Activated CD8-positive, alpha-beta memory T cell treated with anti-CD3 and anti-CD28 coated beads, Interleukin-2, amount 50 U/mL, for 48 hours (primary cell): ENCODE data around the gene TBRG4.
A peak's percentile ranks its signal among the peaks of the same experiment; 100 is the strongest.

Experiments
- DNase-seq: peaks from one replicate; pipeline ENCODE4 v3.0.0-alpha.2; 2020

The TBRG4 gene

DNA sequence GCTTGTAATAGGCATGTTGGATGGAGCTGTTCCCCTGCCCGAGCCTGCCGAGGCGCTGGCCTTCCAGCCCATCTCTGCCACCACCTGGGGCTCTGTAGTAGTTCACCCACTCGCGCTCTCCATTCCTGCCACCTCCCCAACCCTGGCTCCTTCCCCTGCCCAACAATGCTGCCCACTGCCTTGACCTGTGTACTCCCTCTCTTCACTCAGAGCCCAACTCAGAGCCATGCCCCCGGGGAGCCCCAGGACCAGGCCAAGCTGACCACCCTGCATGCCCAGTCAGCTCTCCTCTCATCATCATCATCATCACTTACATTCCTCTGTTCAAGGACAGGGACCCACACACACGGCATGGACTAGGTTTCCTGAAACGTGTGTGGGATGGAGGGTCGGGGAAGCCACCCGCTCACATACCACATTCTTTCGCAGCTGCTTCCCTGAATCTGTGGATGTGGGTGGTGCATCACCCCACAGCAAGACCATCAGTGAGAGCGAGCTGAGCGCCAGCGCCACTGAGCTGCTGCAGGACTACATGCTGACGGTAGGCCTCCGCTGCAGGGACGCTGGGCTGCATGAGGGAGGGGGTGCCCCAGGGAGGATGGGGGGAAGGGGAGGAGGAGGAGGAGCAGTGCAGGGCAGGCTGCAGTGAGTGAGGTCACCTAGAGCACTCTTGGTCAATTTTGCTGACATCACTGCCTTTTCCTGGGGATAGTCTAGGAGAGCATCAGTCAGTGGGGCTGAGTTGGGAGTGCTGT is 38.3 kb downstream of the TBRG4 start:
- DNase-seq: no peak

DNA sequence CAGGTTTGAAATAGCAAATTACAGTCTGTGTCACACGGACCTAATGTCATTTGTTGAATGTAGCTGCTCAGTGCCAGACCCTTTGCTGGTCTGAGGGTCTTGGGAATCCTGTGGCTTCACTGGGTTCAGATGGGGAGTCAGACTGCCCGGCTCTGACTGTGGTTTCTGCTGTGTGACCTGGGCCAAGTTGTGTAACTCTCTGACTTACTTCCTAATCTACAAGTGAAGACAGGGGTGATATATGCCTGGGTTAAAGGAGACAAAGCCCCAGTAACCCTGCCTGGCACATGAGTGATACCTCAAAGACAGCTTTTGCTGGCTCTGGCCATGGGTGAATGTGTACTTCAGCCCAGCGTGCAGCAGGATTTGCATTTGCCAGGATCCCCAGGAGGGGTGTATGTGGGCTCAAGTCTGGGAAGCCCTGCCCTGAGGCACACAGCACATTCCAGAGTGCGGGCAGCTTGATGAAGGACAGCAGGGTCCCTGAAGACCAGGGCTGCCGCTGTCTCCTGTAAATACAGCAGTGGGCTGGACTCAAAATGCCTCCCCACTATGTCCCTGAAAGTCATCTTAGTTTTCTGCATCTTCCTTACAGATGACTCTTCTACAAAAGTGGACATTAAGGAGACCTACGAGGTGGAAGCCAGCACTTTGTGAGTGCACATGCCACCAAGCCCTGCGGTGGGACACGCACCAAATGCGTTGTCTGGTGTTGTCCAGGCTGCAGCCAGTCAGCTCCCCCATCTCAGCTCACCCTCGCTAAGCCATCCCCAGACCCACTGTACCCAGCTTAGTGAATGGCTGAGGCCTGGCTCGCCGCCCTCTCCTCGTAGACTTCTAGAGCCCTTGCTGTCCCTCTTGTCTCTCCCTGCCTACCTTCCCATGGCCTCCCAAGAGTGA is 39.1 kb downstream of the TBRG4 start:
- DNase-seq: no peak

DNA sequence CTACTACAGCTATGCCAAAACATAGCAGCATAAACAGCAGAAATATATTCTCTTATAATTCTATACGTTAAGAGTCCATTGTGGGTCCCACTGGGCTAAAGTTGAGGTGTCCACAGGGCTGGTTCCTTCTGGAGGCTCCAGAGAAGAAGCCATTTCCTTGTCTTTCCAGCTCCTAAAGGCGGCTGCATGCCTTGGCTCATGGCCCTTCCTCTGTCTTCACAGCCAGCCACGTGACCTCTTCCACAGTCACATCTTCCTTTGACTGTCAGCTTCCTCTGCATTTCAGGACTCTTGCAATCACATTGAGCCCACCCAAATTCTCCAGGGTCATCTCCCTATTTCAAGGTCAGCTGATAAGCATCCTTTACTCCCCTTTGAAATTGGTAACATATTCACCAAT is 40.0 kb downstream of the TBRG4 start:
- DNase-seq: no peak

DNA sequence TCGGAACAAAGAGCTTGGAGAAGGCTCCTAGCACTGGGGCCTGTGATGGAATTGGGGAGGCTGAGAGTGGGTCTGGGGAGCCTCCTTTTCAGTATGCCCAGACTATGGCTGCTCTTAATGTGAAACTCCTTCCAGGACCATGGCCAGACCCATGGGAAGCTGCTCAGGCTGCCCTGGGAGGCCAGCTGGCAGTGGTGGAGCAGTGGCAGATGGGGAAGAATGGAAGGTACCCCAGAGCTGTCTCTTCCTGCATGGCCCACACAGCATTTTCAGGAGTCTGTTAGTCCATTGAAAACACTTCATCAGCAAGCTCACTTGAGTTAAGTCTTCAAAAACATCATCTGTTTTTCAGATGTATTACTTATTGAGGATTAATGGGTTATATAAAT is 41.2 kb downstream of the TBRG4 start:
- no peak for DNase-seq

DNA sequence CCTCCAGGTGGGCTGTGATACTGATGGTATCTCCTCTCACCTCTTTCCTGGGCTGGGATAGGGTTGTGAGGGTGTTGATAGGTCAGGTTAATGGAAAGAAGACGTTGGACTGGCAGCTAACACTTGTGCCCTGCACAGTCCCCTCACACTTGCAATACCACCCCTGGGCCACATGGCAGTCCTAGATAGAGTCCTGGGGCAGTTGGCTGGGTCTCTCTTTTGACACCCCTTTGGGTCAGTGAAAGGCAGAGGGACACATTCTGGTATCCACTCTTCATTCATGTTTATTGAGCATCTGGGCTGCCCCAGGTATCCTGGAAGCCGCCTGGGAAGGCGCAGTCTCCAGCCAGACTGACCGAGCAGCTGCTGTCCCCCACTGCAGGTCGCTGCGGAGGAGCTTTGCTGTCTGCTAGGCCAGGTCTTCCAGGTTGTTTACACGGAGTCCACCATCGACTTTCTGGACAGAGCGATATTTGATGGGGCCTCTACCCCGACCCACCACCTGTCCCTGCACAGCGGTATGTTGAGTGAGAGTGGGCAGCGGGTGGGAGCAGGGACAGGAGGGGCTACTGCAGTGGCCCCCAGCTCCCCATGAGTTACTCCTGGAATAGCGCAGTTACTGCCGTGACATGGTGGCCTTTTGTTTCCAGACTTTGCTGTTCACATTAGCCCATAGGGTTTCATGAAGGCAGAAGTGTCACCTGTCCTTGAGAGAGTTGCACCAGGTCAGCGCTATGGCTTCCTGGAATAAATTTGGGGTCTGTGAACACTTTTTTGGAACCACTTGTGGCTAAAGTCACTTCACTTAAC is 41.8 kb downstream of the TBRG4 start:
- no peak for DNase-seq

DNA sequence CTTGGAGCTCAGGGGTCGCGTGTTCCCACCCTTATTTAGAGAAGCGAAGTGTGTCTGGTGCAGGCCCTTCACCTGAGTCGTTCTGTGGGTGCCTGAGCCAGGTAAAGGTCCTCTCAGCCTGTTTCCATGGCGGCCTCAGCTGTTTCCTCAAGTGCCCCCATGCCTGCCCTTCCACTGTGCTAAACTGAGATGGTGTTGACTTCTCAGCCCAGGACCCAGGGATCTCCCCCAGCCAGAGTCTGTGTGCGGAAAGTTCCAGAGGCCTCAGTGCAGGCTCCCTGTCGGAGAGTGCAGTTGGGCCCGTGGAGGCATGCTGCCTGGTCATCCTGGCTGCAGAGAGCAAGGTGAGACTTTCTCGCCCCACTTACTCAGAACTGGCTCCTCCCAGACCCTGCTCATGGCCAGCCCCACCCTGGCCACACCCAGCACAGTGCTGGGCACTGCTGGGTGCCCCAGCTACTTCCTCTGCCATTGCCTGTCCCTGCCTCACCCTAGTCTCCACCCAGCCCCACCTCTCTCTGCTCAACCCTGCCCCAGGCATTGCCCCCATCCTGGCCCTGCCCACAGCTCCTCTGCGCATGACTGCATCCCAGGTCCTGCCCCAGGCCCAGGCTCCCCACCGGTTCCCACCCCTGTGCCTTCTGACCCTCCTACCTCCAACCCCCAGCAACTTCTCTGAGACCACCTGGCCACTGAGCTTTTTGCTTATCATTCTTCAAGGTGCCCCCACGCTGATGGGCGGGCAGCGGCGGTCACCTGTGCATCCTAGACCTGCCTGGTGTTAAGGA is 43.1 kb downstream of the TBRG4 start:
- no peak for DNase-seq

DNA sequence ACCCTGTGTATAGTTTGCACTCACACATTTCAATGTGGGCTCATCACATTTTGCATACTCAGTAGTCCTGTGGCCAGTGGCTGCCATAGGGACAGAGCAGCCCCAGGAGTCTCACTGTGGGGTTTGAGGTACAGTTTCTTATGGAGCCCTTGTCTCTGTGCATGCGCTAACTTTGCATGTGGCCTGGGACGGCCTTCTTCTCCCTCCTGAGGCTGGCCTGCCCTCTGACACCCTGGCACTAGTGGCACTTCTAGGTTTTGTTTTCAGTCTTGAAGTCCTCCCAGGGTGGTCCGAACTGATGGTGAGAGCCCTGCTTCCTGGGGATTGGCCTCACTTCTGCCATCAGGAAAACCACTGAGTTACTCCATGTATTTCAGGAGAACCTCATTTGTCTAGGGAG is 43.9 kb downstream of the TBRG4 start:
- no peak for DNase-seq

DNA sequence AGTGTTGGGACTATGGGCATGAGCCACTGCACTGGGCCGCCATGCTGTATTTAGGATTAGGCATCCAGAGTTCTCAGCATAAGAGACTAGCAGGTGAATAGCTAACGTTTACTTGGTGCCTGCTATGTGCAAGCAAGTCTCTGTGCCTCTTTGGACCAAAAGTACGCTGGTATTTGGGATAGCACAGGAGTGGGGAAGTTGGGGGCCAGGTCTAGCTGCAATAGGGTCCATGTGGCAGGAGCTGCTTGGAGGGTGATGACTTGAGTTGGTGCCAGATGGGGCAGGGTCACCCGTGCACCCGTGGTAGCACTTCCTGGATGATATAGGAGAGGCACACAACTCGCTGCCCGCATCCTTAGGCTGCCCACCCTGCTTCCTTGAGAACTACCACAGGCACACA is 45.1 kb downstream of the TBRG4 start:
- DNase-seq: peak; percentile 30

DNA sequence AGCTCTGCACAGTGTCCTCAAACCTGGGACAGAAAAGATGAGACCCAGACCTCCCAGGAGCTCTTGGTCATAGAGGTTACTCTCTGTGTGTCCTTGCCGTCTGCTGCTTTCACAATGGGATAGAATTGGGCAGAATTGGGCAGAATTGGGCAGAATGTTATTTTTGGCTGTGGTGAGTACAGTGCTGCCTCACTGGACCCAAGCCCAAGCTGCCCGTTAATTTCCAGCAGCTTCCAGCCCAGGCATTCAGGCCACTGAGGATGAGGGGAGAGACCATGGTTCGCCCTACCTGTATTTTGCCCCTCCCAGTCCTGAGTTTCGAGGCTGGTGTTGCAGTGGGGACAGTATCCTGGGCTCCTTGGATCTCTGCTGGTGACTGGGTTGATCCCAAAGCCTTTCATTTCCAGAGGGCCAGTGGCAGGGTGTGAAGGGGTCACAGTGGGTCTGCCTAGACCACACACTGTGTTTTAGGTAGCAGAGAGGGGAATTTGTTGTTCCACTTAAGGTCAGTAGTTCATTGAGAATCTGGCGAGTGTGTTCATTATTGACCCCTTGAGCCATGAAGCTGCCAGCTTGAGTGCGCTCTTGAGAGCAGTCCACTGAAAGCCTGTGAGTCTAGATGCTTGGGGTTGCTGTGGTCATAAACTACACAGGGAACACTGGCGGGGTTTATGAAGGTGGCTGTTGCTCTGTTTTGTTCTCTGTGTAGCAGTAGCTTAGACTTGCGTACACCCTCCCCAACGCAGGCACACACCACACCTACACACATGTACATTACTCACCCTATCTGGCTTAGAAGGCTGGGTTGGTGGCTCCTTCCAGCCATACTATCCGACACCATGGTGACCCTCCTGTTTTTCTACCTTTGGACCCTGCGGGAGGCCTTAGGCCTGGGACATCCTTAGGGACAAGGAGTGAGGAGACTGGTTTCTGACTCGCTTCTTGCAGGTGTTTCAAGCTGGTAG is 46.2 kb downstream of the TBRG4 start:
- DNase-seq: no peak

DNA sequence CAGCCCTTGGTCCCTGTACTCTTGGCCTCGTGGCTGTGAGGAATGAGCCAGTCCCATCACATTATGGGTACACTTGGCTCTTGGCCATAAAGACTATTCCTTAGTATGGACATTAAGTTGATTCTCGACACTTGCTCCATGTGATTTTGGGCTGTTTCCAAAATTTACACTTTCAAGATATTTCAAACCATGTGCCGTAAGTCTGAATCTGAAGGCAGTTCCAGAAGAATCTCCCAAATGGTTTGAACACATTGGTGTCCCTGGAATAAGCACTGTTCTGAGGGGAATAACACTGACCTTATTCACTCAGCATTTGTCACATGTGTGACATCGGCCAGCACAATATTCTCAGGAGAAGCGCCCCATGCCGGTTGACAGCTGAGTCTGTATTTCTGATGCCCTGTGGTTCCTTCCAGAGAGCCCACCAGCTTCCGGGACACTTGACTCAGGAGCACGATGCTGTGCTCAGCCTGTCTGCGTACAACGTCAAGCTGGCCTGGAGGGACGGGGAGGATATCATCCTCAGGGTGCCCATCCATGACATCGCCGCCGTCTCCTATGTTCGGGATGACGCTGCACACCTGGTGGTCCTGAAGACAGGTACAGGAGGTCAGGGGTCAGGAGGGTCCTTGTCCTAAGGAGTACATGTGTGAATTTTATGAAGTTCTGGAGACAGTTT is 47.3 kb downstream of the TBRG4 start:
- no peak for DNase-seq

DNA sequence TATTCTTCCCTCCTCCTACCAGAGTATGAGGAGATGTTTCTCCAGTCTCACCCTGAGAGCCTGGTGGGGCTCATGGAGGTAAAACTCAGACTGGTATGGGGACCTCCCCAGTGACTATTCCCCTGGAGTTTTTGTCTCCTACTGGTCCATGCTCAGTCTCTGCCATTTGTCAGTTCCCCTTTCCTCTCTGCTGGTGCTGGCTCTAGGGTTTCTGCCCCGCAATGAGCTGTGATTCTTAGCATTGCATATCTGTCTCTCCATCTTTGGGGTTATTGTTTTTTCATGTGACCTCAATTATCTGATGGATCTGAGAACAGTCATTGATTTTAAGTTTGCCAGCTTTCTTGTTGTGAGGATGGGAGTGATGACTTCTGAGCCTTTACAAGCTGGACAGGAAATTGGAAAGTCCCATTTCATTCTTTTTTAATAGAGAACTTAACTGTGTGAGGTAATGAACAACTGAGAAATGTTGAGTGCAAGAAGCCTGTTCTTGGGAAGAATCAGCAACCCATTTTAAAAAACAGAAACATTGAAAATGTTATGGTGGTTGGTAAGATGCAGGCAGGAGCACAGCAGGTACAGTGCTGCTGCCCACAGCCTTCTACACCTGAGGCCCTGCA is 49.6 kb downstream of the TBRG4 start:
- DNase-seq: no peak

DNA sequence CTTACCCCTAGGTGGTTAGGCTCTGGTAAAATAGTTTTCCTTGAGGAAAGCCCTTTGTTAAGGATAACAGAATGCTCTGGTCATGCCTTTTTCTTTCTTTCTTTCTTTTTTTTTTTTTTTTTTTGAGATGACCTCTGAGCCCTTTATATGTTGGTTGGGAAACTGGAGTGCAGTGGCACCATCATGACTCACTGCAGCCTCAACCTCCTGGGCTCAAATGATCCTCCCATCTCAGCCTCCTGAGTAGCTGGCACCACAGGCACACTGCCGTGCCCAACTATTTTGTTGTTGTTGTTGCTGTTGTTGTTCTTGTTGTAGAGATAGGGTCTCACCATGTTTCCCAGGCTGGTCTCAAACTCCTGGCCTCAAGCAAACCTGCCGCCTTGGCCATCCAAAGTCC is 50.1 kb downstream of the TBRG4 start:
- DNase-seq: no peak

DNA sequence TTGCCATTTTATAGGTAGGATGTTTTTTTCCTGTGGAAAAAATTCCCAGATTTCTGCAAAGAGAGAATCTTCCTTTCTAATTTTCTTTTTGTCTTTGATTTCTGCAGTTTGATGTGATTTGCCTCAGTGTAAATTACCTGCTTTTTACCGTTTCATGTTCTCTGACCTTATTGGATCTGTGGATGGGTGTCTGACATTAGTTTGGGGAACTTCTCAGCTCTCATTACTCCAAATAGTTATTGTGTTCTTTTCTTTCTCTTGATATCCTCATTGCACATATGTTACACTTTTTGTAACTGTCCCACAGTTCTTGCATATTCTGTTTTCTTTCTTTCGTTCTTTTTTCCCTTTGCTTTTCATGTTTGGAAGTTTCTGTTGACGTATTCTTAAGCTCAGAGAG is 51.2 kb downstream of the TBRG4 start:
- no peak for DNase-seq

DNA sequence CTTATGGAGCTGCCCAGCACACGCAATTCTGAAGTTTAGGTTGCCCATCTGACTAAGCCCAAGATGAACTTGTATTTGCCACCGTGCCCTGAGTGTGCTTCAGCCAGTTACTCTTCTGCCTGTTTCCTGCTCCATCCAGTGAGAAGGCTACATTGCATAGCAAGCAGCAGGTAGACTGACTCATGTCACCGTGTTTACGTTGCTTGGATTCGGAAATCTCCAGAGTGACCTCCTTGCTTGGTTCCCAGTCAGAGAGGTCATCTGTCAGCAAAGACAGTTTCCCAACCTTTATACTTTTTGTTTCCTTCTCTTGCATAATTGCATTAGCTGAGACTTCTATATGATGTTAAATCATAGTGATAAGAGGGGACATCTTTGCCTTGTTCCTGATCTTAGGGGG is 53.6 kb downstream of the TBRG4 start:
- DNase-seq: no peak

DNA sequence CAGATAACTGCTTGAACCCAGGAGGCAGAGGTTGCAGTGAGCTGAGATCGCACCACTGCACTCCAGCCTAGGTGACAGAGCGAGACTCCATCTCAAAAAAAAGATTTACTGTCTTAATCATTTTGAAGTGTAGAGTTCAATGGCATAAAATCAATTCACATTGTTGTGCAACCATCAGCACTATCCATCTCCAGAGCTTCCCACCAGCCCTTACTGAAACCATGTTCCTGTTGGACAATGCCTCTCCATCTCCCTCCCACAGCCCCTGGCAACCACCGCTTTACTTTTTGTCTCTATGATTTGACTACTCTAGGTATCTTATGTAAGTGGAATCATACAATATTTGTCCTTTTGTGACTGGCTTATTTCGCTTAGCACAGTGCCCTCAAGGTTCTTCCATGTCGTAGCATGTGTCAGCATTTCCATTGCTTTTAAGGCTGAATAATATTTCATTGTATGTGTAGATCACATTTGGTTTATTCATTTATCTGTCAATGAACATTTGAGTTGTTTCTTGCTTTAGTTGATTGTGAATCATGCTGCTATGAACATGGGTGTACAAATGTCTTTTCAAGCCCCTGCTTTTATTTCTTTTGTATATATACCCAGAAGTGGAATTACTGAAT is 55.8 kb downstream of the TBRG4 start:
- no peak for DNase-seq

DNA sequence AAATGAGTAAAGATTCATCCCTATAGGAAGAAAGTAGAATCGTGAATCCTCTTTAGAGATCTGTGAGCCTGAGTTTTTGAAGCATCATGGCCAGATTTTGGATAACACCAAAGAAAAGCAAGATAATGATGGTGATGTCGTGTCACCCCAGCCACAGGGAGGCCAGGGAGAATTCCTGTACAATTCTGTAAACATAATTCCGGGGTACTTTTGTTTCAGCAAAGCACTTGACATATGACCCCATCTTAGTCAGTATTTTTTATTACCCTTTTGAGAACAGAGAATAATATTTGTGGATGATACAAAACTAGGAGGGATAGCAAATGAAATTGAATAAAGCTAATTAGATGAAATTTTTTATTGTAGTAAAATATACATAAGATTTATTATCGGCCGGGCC is 56.5 kb downstream of the TBRG4 start:
- DNase-seq: no peak

DNA sequence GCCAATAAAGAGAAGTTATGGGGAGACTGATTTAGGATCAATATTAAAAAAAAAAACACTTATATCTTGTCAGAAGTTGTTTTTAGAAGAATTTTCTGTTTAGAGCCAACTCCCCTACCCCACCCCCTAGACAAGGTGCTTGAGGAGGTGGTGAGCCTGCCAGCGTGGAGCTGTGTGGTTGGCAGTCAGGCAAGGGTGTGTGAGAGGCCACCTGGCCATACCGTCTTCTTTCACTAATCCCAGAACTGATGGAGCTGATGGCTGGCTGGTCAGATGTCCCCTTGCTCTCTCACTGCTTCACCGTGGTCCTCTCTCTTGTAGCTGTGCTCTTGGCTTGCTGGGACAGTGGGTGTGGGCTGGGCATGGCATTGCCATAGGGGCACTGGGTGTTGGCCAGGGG is 57.1 kb downstream of the TBRG4 start:
- DNase-seq: no peak

DNA sequence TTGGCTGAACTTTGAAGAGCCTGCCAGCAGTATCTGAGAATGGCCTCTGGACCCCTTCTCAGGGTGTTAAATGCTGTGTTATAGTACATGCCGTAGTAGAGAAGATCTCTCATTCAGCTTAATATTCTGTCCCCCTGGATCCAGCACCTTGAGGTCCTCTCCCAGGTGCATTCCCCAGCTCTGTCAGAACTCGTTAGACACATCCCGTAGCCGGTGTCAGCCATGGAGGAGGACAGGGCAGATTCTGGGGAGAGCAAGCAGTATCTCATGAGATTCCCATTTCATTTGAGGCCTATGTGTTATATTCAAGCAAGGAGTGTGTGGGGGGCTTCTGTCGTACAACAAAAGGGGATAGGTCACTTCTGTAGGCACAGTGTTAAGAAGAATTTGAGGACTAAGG is 57.6 kb downstream of the TBRG4 start:
- no peak for DNase-seq

DNA sequence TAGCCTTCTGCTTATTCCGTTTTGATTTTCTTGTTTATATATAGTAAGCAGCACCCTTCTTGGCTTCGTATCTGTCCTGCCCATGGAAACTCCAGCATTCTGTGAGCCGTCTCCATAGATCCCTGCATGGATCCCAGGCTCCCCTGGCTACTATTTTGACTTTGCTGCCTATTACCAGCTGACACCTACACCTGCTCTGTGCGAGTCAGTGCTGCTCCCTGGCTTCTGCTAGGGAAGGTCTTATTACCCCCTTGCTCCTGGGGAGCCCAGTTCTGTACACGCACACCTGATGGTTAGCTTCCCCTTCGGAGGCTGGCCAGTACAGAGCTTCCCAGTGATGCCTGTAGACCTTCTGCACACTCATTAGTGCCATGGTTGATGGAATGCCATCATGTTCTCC is 58.1 kb downstream of the TBRG4 start:
- no peak for DNase-seq

DNA sequence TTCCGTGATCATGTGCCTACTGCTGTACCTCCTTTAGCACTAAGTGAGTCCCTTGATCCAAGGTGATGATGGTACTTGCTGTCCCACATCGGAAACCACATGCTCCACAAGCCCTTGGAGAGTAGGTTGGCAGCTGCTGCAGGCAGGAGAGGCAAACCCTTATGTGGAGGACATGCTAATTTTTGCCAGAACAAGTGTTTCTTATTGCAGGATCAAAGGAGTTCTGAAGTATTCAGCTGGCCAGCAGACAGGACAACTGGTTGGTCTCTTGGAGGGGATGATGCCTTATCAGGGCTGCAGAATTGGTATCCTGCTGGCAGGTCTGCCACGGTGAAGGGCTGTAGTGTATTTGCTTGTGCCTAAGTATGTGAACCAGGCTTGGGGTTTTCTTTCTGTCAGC is 59.5 kb downstream of the TBRG4 start:
- no peak for DNase-seq
